Sigmoid colon (tissue), 7 donors: ENCODE results near the gene RPL22. TPM values are rescaled to one million over a fixed set of nuclear protein-coding genes. Genes with fewer than 3 reads are reported as not detected.
A peak's percentile ranks its signal among the peaks of the same experiment; 100 is the strongest.
"Not testable (repeated sequence)": the region's sequence is repeated elsewhere in the genome, so short reads cannot be mapped to it uniquely, and the experiment has no call there.

Experiments used
- DNase-seq: peaks from one replicate; pipeline ENCODE4 v3.0.0-alpha.2; 2019
- H3K27ac ChIP-seq, 4 donors: fragments of 200-600 bp; sonication (generic); one replicate each; pipeline ENCODE4 v1.5.1; 2016 to 2019; ENCODE audit warnings: mild to moderate bottlenecking in 1 of 4
- H3K27me3 ChIP-seq, 3 donors: fragments of 200-600 bp; sonication (generic); one replicate each; pipeline ENCODE4 v1.5.1; 2019; ENCODE audit warnings: mild to moderate bottlenecking in 1 of 3
- H3K36me3 ChIP-seq, 4 donors: fragments of 200-600 bp; sonication (generic); one replicate each; pipeline ENCODE4 v1.5.1; 2016 to 2019
- H3K4me1 ChIP-seq, 4 donors: fragments of 200-600 bp; sonication (generic); one replicate each; pipeline ENCODE4 v1.5.1; 2017 to 2019
- H3K4me3 ChIP-seq, 4 donors: fragments of 200-600 bp; sonication (generic); one replicate each; pipeline ENCODE4 v1.5.1; 2017 to 2019; ENCODE audit warnings: mild to moderate bottlenecking in 2 of 4, moderate library complexity in 1 of 4
- H3K9me3 ChIP-seq, 4 donors: fragments of 200-600 bp in 3 of 4; sonication (generic) in 3 of 4; one replicate each; pipeline versions ENCODE4 v1.5.1 to v1.6.1; 2013 to 2019
- CTCF ChIP-seq, 4 experiments: fragments of 450-650 bp in 3 of 4; fragments of 200-600 bp in 1 of 4; IDR thresholded peaks; one replicate each; pipeline ENCODE4 v1.5.1; 2016 to 2019; ENCODE audit warnings: antibody characterized with exemption in 4 of 4, mild to moderate bottlenecking in 3 of 4, moderate library complexity in 2 of 4
- EP300 ChIP-seq, 4 donors: sonication (generic); formaldehyde crosslinking; IDR thresholded peaks; one replicate each; pipeline ENCODE4 v1.6.1; 2017; ENCODE audit warnings: antibody characterized with exemption in 4 of 4
- POLR2A ChIP-seq, 2 donors: fragments of 450-650 bp; IDR thresholded peaks; one replicate each; pipeline ENCODE4 v1.6.1; 2016; ENCODE audit warnings: antibody characterized with exemption in 2 of 2, mild to moderate bottlenecking in 2 of 2, moderate library complexity in 2 of 2
- POLR2AphosphoS5 ChIP-seq, 4 donors: sonication (generic); formaldehyde crosslinking; IDR thresholded peaks; one replicate each; pipeline ENCODE4 v1.6.1; 2017; ENCODE audit warnings: antibody characterized with exemption in 4 of 4
- WGBS, 2 donors: extraction: QIAGEN DNeasy Blood & Tissue Kit; methylation state at CpG; one replicate each; pipeline ENCODE4 v1.1.7; 2013; 5-methylcytosine and 5-hydroxymethylcytosine counted together
- intact Hi-C: fragments of 100-400 bp; cut with DNase I; formaldehyde crosslinking; loops from one replicate; pipeline ENCODE4 v1.15.1; 2023
- polyA plus RNA-seq, 3 donors: library from polyadenylated mRNA; stranded (reverse); fragments of 200-250 nt; gene quantifications; one replicate each; pipeline ENCODE4 v1.2.3, GENCODE V29; 2013
- total RNA-seq, 4 donors: library from RNA; depleted of rRNA; stranded (reverse); fragments of >200 nt; gene quantifications; one replicate each; pipeline ENCODE4 v1.1.0, GENCODE V29; 2016
- donor health status: healthy with polysubstance abuse.
- donor health status: Bipolar disorder and iron deficiency.
- donor health status: healthy.

The RPL22 gene
- total and polyA plus RNA-seq, 7 donors: 166 to 443 (median 267) TPM

- TF ChIP-seq CTCF (IDR thresholded peaks at IDR 0.05) (no peak), POLR2A (IDR thresholded peaks at IDR 0.05) (no peak), POLR2AphosphoS5 (IDR thresholded peaks at IDR 0.05) (no peak)
- WGBS, 2 donors: 97 to 98% methylated on average over 13 of the region's 13 CpGs
- Histone ChIP-seq H3K27me3 (no peaks in the 10 kb centered on the region), H3K27ac (no peak overlapping the region), H3K4me1 (no peaks in the 10 kb centered on the region), H3K4me3 (no peak overlapping the region), H3K36me3 (peaks cover 12 to 74% (median 39%) of the 10 kb centered on the region in 4 donors), H3K9me3 (no peaks in the 10 kb centered on the region)
- intact Hi-C loops: no loop called here
- DNase-seq: no peak
Measured at GRCh38 chr1:6223617-6224016, 24.2 kb upstream of the RPL22 start.

- H3K27ac ChIP-seq: peak overlapping the region in 2 of 4 donors; percentile 11 to 20
- TF ChIP-seq CTCF (IDR thresholded peaks at IDR 0.05) (no peak), POLR2A (IDR thresholded peaks at IDR 0.05) (no peak), POLR2AphosphoS5 (IDR thresholded peaks at IDR 0.05) (no peak), EP300 (IDR thresholded peaks at IDR 0.05) (no peak)
- H3K27me3 ChIP-seq: no peaks in the 10 kb centered on the region
- DNase-seq: no peak
- 40 to 79% methylated on average over 6 of the region's 6 CpGs for WGBS, 2 donors
- intact Hi-C loops: no loop called here
- peaks cover 12 to 64% (median 35%) of the 10 kb centered on the region in 4 donors for H3K36me3 ChIP-seq
- H3K4me3 ChIP-seq: no peak overlapping the region
- no peaks in the 10 kb centered on the region for H3K9me3 ChIP-seq
- H3K4me1 ChIP-seq: no peaks in the 10 kb centered on the region
Measured at GRCh38 chr1:6222636-6223035, 23.2 kb upstream of the RPL22 start.

- 94 to 96% methylated on average over 12 of the region's 12 CpGs for WGBS, 2 donors
- H3K4me1 ChIP-seq: no peaks in the 10 kb centered on the region
- no peak overlapping the region for H3K4me3 ChIP-seq
- DNase-seq: no peak
- no peak overlapping the region for H3K27ac ChIP-seq
- intact Hi-C loops: no loop called here
- H3K36me3 ChIP-seq: peaks cover 12 to 50% (median 24%) of the 10 kb centered on the region in 4 donors
- H3K27me3 ChIP-seq: no peaks in the 10 kb centered on the region
- TF ChIP-seq POLR2A (IDR thresholded peaks at IDR 0.05): no peak
- TF ChIP-seq POLR2AphosphoS5 (IDR thresholded peaks at IDR 0.05): no peak
- TF ChIP-seq CTCF (IDR thresholded peaks at IDR 0.05): no peak
- TF ChIP-seq EP300 (IDR thresholded peaks at IDR 0.05): no peak
- no peaks in the 10 kb centered on the region for H3K9me3 ChIP-seq
Measured at GRCh38 chr1:6221210-6221784, 21.9 kb upstream of the RPL22 start.

GRCh38 chr1:6220236-6220635 lies 20.8 kb upstream of the RPL22 start:
- H3K9me3 ChIP-seq: no peaks in the 10 kb centered on the region
- TF ChIP-seq POLR2AphosphoS5 (IDR thresholded peaks at IDR 0.05): no peak
- TF ChIP-seq EP300 (IDR thresholded peaks at IDR 0.05): no peak
- TF ChIP-seq CTCF (IDR thresholded peaks at IDR 0.05): no peak
- no peak overlapping the region for H3K27ac ChIP-seq
- DNase-seq: no peak
- intact Hi-C loops: no loop called here
- no peaks in the 10 kb centered on the region for H3K4me1 ChIP-seq
- WGBS, 2 donors: 84 to 85% methylated on average over 8 of the region's 8 CpGs
- H3K4me3 ChIP-seq: no peak overlapping the region
- peaks cover 12 to 49% (median 18%) of the 10 kb centered on the region in 4 donors for H3K36me3 ChIP-seq
- no peaks in the 10 kb centered on the region for H3K27me3 ChIP-seq

GRCh38 chr1:6219641-6220040 lies 20.2 kb upstream of the RPL22 start:
- H3K4me1 ChIP-seq, H3K27me3 ChIP-seq, H3K4me3 ChIP-seq, H3K27ac ChIP-seq, H3K9me3 ChIP-seq, DNase-seq, intact Hi-C loops: not testable (repeated sequence)
- WGBS, 2 donors: 86 to 88% methylated on average over 11 of the region's 11 CpGs
- peaks cover 6 to 43% (median 14%) of the 10 kb centered on the region in 4 donors for H3K36me3 ChIP-seq
